Measurements from ENCODE around the gene MEIS3.
A peak's percentile ranks its signal among the peaks of the same experiment; 100 is the strongest.

The MEIS3 gene

GRCh38 chr19:47419030-47419783 is at the start of gene MEIS3:
Gene MEIS3, minus strand, starts transcription at chr19:47419527. Its CDS starts 446 bp downstream, at chr19:47419081.
- DNase-seq = no peak

GRCh38 chr19:47467914-47468313 is 48.6 kb upstream of the MEIS3 start:
- no peak for DNase-seq

GRCh38 chr19:47465957-47466356 is 46.6 kb upstream of the MEIS3 start:
- no peak for DNase-seq

GRCh38 chr19:47464675-47465419 is 45.5 kb upstream of the MEIS3 start:
- DNase-seq = no peak

- no peak for DNase-seq
Observed at GRCh38 chr19:47461876-47462275, 42.5 kb upstream of the MEIS3 start.

GRCh38 chr19:47459477-47459876 is 40.1 kb upstream of the MEIS3 start:
- DNase-seq = no peak

- DNase-seq = no peak
Observed at GRCh38 chr19:47458672-47459071, 39.3 kb upstream of the MEIS3 start.

GRCh38 chr19:47456721-47457474 is 37.6 kb upstream of the MEIS3 start:
- DNase-seq = no peak

- DNase-seq = no peak
Observed at GRCh38 chr19:47450478-47450877, 31.2 kb upstream of the MEIS3 start.

GRCh38 chr19:47448360-47448727 is 29.0 kb upstream of the MEIS3 start:
- no peak for DNase-seq

- no peak for DNase-seq
Observed at GRCh38 chr19:47447470-47448359, 28.4 kb upstream of the MEIS3 start.

- DNase-seq = no peak
Observed at GRCh38 chr19:47446534-47447469, 27.5 kb upstream of the MEIS3 start.

GRCh38 chr19:47445937-47446402 is 26.6 kb upstream of the MEIS3 start:
- peak; percentile 25 for DNase-seq

GRCh38 chr19:47445527-47445926 is 26.2 kb upstream of the MEIS3 start:
- no peak for DNase-seq

GRCh38 chr19:47444388-47444821 is 25.1 kb upstream of the MEIS3 start:
- no peak for DNase-seq

GRCh38 chr19:47443331-47443730 is 24.0 kb upstream of the MEIS3 start:
- DNase-seq = no peak

- DNase-seq = no peak
Observed at GRCh38 chr19:47438793-47439220, 19.5 kb upstream of the MEIS3 start.

GRCh38 chr19:47437500-47437899 is 18.2 kb upstream of the MEIS3 start:
- DNase-seq = no peak

GRCh38 chr19:47436712-47437401 is 17.5 kb upstream of the MEIS3 start:
- peak; percentile 51 for DNase-seq

GRCh38 chr19:47435883-47436417 is 16.6 kb upstream of the MEIS3 start:
- no peak for DNase-seq
